Caco-2 (cell line): ENCODE measurements around the gene PACC1. TPM values are rescaled to one million over a fixed set of nuclear protein-coding genes. Genes with fewer than 3 reads are reported as not detected.

ENCODE experiments used
- BruUV-seq: library from RNA; stranded (reverse); fragments of 400-500 nt; replicated peaks from 2 replicates; lab custom pipeline; 2021; lab: Mats Ljungman, UMichigan
- CTCF ChIA-PET: fragments of 300-600 bp; sonication (Branson Sonifier 250); formaldehyde crosslinking; loops from one replicate; lab custom pipeline; 2022; ENCODE audit warnings: antibody characterized with exemption; lab: Charles Lee
- POLR2A ChIA-PET: fragments of 300-600 bp; sonication (Branson Sonifier 250); formaldehyde crosslinking; loops from one replicate; lab custom pipeline; 2022; ENCODE audit warnings: antibody characterized with exemption; lab: Charles Lee
- DNase-seq, 2 experiments: peaks; one replicate each; pipeline versions ENCODE4 v3.0.0 to v3.0.0-alpha.2; 2020 to 2022
- H3K27me3 ChIP-seq: replicated peaks from 2 replicates; pipeline ENCODE4 v1.6.0; 2011; ENCODE audit warnings: low read length; ENCODE audit not compliant: control insufficient read depth, insufficient read depth
- H3K36me3 ChIP-seq: 2 replicates; pipeline ENCODE4 v1.5.1; 2011; ENCODE audit warnings: low read length; ENCODE audit not compliant: control insufficient read depth, insufficient read depth
- H3K4me1 ChIP-seq: fragments of 250-450 bp; sonication (Bioruptor Pico); 2 replicates; pipeline ENCODE4 v1.5.1; 2020; ENCODE audit warnings: mild to moderate bottlenecking
- H3K4me3 ChIP-seq: 2 replicates; pipeline ENCODE4 v1.5.1; 2011; ENCODE audit warnings: low read depth, mild to moderate bottlenecking, control low read depth, low read length
- H3K9me3 ChIP-seq: fragments of 250-450 bp; sonication (Bioruptor Pico); 2 replicates; pipeline ENCODE4 v1.5.1; 2020; ENCODE audit warnings: mild to moderate bottlenecking, moderate library complexity
- H3K27ac Mint-ChIP-seq: one replicate; pipeline ENCODE4 v1.8.0; 2022; ENCODE audit warnings: mixed read lengths; ENCODE audit not compliant: unreplicated experiment
- H3K27me3 Mint-ChIP-seq: one replicate; pipeline ENCODE4 v1.8.0; 2022; ENCODE audit warnings: mixed read lengths; ENCODE audit not compliant: insufficient read depth, unreplicated experiment
- H3K36me3 Mint-ChIP-seq: one replicate; pipeline ENCODE4 v1.8.0; 2022; ENCODE audit warnings: mild to moderate bottlenecking, mixed read lengths; ENCODE audit not compliant: insufficient read depth, unreplicated experiment
- H3K4me1 Mint-ChIP-seq: one replicate; pipeline ENCODE4 v1.8.0; 2022; ENCODE audit warnings: low read depth, mixed read lengths; ENCODE audit not compliant: unreplicated experiment
- H3K4me3 Mint-ChIP-seq: one replicate; pipeline ENCODE4 v1.8.0; 2022; ENCODE audit warnings: mild to moderate bottlenecking, moderate library complexity, mixed read lengths; ENCODE audit not compliant: unreplicated experiment
- H3K9me3 Mint-ChIP-seq: one replicate; pipeline ENCODE4 v1.8.0; 2022; ENCODE audit warnings: mixed read lengths; ENCODE audit not compliant: unreplicated experiment
- CTCF ChIP-seq, 2 experiments: fragments of 200-600 bp in 1 of 2; IDR thresholded peaks; 1 replicate in 1 of 2; 2 replicates in 1 of 2; pipeline versions ENCODE4 v1.5.1 to v1.8.0; 2011 to 2022; ENCODE audit warnings: antibody characterized with exemption in 1 of 2, control low read depth in 1 of 2, inconsistent platforms in 1 of 2, low read depth in 1 of 2, low read length in 1 of 2, mild to moderate bottlenecking in 1 of 2, moderate library complexity in 1 of 2; ENCODE audit not compliant: insufficient read depth in 1 of 2, severe bottlenecking in 1 of 2, unreplicated experiment in 1 of 2
- intact Hi-C: fragments of 100-400 bp; cut with micrococcal nuclease; formaldehyde crosslinking; loops from one replicate; pipeline ENCODE4 v1.10.0; 2022; ENCODE audit not compliant: unreplicated experiment
- total RNA-seq: library from RNA; stranded (reverse); gene quantifications from 2 replicates; pipeline ENCODE4 v1.2.3, GENCODE V29; 2022

Gene PACC1
- total RNA-seq, 1 experiment from 2014 or later, result 15.6 TPM

GRCh38 chr1:212432661-212433576, 18.2 kb upstream of the PACC1 start, which contains the start of gene NENF:
Gene NENF (plus strand): TSS chr1:212432920. CDS start chr1:212432944, 24 bp downstream.
- Mint-ChIP-seq H3K36me3 (peaks cover 6% of the 10 kb centered on the region), H3K9me3 (no peaks in the 10 kb centered on the region), H3K27ac (peak within 1 kb of the TSS; percentile 88), H3K4me3 (peak within 1 kb of the TSS; percentile 79), H3K4me1 (peaks cover 45% of the 10 kb centered on the region), H3K27me3 (no peaks in the 10 kb centered on the region)
- POLR2A ChIA-PET, result interaction anchor here (1.0 kb wide), 1 partner anchor 10 kb away, joined by 3 read pairs; no protein-coding TSS in a partner anchor
- H3K27me3 ChIP-seq, result no peaks in the 10 kb centered on the region
- no peaks in the 10 kb centered on the region for H3K36me3 ChIP-seq
- peak; percentile 81 to 92 for DNase-seq
- peak within 1 kb of the TSS; percentile 64 for H3K4me3 ChIP-seq
- no peaks in the 10 kb centered on the region for H3K9me3 ChIP-seq
- BruUV-seq, result no TSS peak
- H3K4me1 ChIP-seq, result peaks cover 38% of the 10 kb centered on the region
- CTCF ChIA-PET, result interaction anchor here (0.6 to 1.9 kb wide), 3 partner anchors 23 to 398 kb away, joined by 3 to 10 read pairs (median 3); partner anchors contain the start of gene INTS7
- TF ChIP-seq CTCF (IDR thresholded peaks at IDR 0.05; ENCODE audit: insufficient read depth in 1 of 2, low read depth in 1 of 2, low read length in 1 of 2, severe bottlenecking in 1 of 2, unreplicated experiment in 1 of 2), result no peak
- intact Hi-C loops, result no loop called here

GRCh38 chr1:212432272-212432660, 17.6 kb upstream of the PACC1 start:
- Histone ChIP-seq H3K4me1 (peaks cover 38% of the 10 kb centered on the region), H3K9me3 (no peaks in the 10 kb centered on the region), H3K36me3 (no peaks in the 10 kb centered on the region), H3K27me3 (no peaks in the 10 kb centered on the region), H3K4me3 (peak overlapping the region; percentile 64)
- Mint-ChIP-seq H3K27me3 (no peaks in the 10 kb centered on the region), H3K4me3 (peak overlapping the region; percentile 79), H3K36me3 (peaks cover 6% of the 10 kb centered on the region), H3K9me3 (no peaks in the 10 kb centered on the region), H3K4me1 (peaks cover 45% of the 10 kb centered on the region), H3K27ac (peak overlapping the region; percentile 88)
- TSS peak; percentile 92 for BruUV-seq
- intact Hi-C loops, result no loop called here
- CTCF ChIA-PET, result interaction anchor here (1.9 kb wide), 1 partner anchor 24 kb away, joined by 10 read pairs; no protein-coding TSS in a partner anchor
- no peak for TF ChIP-seq CTCF (IDR thresholded peaks at IDR 0.05; ENCODE audit: insufficient read depth in 1 of 2, low read depth in 1 of 2, low read length in 1 of 2, severe bottlenecking in 1 of 2, unreplicated experiment in 1 of 2)
- POLR2A ChIA-PET, result interaction anchor here (1.0 kb wide), 1 partner anchor 10 kb away, joined by 3 read pairs; no protein-coding TSS in a partner anchor
- DNase-seq, result no peak

- peak overlapping the region; percentile 79 for H3K4me3 Mint-ChIP-seq
- no peak for DNase-seq
- peaks cover 45% of the 10 kb centered on the region for H3K4me1 Mint-ChIP-seq
- ChIA-PET POLR2A (no interaction called here), CTCF (interaction anchor here (1.1 to 2.5 kb wide), 2 partner anchors 24 to 165 kb away, joined by 3 to 10 read pairs; no protein-coding TSS in a partner anchor)
- no peaks in the 10 kb centered on the region for H3K36me3 ChIP-seq
- intact Hi-C loops, result loop anchor here (1.0 to 2.0 kb wide), 3 partner anchors 17 to 147 kb away; partner anchors contain the start of genes PACC1 and PPP2R5A
- H3K9me3 Mint-ChIP-seq, result no peaks in the 10 kb centered on the region
- no peaks in the 10 kb centered on the region for H3K9me3 ChIP-seq
- H3K27me3 ChIP-seq, result no peaks in the 10 kb centered on the region
- no TSS peak for BruUV-seq
- H3K27me3 Mint-ChIP-seq, result no peaks in the 10 kb centered on the region
- peak overlapping the region; percentile 88 for H3K27ac Mint-ChIP-seq
- H3K4me3 ChIP-seq, result no peak overlapping the region
- H3K36me3 Mint-ChIP-seq, result peaks cover 6% of the 10 kb centered on the region
- H3K4me1 ChIP-seq, result peaks cover 38% of the 10 kb centered on the region
- no peak for TF ChIP-seq CTCF (IDR thresholded peaks at IDR 0.05; ENCODE audit: insufficient read depth in 1 of 2, low read depth in 1 of 2, low read length in 1 of 2, severe bottlenecking in 1 of 2, unreplicated experiment in 1 of 2)
These were observed 17.0 kb upstream of the PACC1 start for GRCh38 chr1:212431644-212432043.
